NCI-H187 treated with DMSO at 0.1 percent for 48 hours (cell line): Measurements from ENCODE around the gene ETV6.
"Not testable (repeated sequence)": the region's sequence is repeated elsewhere in the genome, so short reads cannot be mapped to it uniquely, and the experiment has no call there.

ENCODE experiments used
- DNase-seq: peaks from one replicate; lab custom pipeline; 2025; lab: John Stamatoyannopoulos, UW

The ETV6 gene

DNA sequence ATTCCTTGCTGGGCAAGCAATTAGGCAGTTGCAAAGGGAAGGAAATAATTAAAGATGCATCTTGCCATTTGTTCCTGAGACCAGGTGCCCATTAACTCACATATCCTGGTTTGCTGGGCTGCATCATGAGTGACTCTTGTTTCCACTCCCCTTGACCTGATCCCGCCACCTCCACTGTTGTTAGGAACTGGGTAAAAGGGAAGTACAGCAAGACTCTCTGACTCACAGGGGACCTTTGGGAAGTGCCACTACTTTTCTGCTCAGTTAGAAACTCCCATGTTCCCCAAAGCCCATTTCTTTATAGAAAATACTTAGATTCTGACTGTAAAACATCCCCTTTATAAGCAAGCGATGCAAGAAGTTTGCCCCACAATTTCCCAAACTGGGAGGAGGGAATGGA lies 235.2 kb downstream of the ETV6 start:
- DNase-seq = no peak

GRCh38 chr12:11885261-11886038 lies 236.0 kb downstream of the ETV6 start:
- DNase-seq = no peak

GRCh38 chr12:11886339-11886738 lies 236.9 kb downstream of the ETV6 start:
- DNase-seq = no peak

GRCh38 chr12:11888029-11888428 lies 238.6 kb downstream of the ETV6 start:
- DNase-seq = no peak

GRCh38 chr12:11891346-11891745 lies 241.9 kb downstream of the ETV6 start:
- DNase-seq = no peak

GRCh38 chr12:11891754-11892386 lies 242.4 kb downstream of the ETV6 start:
- DNase-seq = no peak

GRCh38 chr12:11893998-11894397 lies 244.5 kb downstream of the ETV6 start:
- DNase-seq = no peak

- no peak for DNase-seq
These were observed 245.4 kb downstream of the ETV6 start for GRCh38 chr12:11894890-11895289.

- no peak for DNase-seq
These were observed 246.1 kb downstream of the ETV6 start for GRCh38 chr12:11895421-11896078.

GRCh38 chr12:11896417-11896929 lies 247.0 kb downstream of the ETV6 start:
- peak; percentile 17 for DNase-seq

- no peak for DNase-seq
These were observed 248.4 kb downstream of the ETV6 start for GRCh38 chr12:11897923-11898322.

GRCh38 chr12:11901701-11902524 lies 252.4 kb downstream of the ETV6 start:
- DNase-seq = no peak

GRCh38 chr12:11902525-11902875 lies 253.0 kb downstream of the ETV6 start:
- no peak for DNase-seq

GRCh38 chr12:11904124-11904523 lies 254.7 kb downstream of the ETV6 start:
- no peak for DNase-seq

DNA sequence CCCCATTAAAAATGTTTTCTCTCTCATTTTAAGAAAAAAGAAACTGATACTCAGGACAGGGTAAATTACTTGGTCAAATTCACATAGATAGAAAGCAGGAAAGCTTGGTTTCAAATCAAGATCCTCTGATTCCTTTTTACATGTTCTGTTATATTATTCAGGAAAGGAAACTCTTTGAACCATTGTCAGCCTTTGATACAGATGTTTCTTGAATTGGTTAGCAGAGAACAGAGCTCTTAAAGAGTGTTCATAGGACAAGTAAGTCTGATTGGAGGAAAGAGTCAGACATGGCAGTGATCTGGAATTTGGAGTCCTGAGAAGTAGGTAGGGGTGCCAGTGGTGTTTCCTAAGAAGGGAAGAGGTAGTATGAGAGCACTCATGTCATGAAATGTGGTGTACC lies 256.1 kb downstream of the ETV6 start:
- no peak for DNase-seq

DNA sequence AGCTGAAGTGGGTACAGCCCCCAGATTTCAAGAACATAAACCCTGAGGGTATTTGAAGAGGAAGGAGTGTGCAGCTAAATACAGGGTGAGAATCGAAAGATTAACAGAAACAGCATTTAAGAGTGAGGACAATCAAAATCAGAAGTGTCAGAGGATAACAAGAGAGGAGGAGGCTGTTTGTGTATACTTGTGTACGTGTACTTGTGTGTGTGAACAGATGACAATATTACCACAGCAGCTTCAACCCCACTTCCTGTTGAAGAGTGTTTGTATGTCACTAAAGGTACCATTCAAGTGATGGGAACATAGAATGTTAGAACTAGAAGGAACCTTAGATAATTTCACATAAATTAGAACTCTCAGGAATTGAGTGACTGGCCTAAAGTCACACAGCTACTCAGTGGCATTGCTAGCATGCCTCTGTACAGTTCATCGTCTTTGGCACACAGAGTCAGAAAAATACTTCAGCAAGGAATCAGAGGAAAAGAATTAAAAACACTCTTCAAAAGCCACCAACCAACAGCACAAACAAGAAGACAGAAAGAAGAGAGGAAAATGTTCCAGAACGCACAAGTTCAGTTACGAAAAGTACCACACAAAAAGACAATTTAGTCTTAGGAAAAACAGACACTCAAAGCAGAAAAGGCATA lies 256.9 kb downstream of the ETV6 start:
- DNase-seq = no peak

DNA sequence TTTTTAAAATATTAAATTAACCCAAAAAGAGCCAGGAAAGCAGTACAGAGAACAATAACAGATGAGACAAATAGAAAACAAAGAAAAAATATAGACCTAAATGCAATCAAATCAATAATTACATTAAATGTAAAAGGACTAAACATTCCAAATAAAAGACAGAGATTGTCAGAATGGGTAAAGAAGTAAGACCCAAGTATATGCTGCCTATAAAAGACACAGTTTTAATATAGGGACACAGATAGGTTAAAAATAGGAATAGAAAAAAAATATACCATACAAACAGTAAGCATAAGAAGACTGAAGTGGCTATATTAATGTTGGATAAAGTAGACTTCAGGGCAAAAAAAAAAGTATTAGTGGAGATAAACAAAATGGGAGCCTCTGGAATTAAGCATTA lies 258.2 kb downstream of the ETV6 start:
- DNase-seq = no peak

DNA sequence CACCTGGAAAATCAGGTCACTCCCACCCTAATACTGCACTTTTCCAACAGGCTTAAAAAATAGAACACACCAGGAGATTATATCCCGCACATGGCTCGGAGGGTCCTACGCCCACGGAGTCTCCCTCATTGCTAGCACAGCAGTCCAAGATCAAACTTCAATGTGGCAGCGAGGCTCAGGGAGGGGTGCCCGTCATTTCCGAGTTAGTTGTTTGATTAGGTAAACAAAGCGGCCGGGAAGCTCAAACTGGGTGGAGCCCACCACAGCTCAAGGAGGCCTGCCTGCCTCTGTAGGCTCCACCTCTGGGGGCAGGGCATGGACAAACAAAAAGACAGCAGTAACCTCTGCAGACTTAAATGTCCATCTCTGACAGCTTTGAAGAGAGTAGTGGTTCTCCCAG lies 259.9 kb downstream of the ETV6 start:
- not testable (repeated sequence) for DNase-seq

DNA sequence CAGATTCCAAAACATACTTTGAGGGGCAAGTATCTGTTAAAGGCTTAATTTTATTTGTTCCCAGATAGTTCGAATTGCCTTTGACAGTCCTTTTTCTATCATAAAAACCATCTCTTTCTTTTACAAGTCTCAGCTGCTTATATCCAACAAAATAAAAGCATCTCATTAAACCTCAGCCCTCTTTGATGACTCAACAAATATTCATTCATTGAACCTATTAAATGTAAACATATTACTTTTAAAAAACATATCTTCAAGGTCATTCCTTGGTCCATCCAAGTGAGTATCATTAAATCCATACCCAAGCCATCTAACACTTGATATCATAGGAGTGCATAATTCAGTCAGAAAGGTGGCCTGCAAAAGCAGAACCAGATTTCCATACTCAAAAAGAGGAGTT lies 266.6 kb downstream of the ETV6 start:
- DNase-seq = no peak

DNA sequence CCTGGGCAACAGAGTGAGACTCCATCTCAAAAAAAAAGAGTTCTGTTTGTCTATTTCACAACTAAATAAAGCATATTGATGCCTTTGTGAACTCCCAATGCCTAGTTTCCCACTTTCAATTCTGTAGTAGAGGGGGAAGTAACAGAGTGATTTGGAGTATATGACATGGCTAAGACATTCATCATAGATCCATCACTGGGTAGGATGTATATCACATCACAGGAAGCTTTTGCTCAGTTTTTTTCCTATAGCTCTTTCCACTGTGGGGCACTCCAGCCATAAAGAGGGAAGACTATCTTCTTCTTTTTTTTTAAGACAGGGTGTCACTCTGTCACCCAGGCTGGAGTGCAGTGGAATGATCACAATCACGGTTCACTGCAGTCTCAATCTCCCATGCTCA lies 267.3 kb downstream of the ETV6 start:
- no peak for DNase-seq

- no peak for DNase-seq
These were observed 268.0 kb downstream of the ETV6 start for GRCh38 chr12:11917501-11917900.

- DNase-seq = no peak
These were observed 270.8 kb downstream of the ETV6 start for GRCh38 chr12:11920231-11920630.
